ENCODE data around the gene INS. TPM values are rescaled to one million over a fixed set of nuclear protein-coding genes. Genes with fewer than 3 reads are reported as not detected.

INS gene
- total RNA-seq, 6 donors from 2014 or later: 0.67 TPM; not detected in 5

DNA sequence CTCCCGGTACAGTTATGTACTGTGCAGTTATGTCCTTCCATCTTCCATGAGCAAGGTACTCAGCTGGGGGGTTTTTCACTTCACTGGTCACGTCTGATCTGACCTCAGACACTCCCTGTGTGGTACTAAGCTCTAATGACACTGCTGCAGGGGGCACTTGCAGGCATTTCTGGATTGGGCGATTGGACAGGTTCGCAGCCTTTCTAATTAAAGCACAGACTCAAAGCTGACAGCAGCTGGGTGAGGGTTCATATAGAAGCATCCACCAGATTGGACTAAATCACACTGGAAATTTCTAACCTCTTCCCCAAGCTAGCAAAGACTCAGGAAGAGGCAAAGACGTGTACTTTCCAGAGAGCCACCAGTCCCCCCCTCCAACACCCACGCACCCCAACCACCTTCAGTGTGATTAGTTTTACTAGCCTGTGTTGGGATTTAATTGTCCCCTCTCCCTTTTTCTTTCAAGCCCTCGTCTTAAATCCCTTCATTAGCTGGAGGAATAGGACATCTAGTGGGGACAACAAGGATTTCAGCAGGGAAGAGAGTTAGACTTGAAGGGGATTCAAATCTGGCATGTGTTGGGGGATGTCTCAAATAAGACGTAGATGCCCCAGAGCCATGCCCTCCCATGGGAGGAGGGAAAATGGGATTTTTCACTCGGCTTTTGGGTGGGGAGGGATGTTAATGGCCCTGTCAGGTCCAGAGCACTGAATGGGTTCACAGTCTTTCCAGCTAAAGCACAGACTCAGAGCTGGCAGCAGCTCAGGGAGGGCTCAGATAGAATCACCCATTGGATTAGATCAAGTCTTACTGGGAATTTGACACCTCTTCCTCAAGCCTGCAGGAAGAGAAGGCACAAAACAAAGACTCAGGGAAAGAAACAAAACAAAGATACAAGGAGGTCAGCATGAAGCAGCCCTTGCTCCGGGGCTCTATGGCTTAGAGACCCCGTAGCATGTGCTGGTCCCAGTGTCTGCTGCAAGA lies 10.9 kb downstream of the INS start:
- H3K27me3 ChIP-seq: peaks cover 0 to 27% (median 12%) of the 10 kb centered on the region in 4 donors

GRCh38 chr11:2149460-2149859 lies 11.5 kb downstream of the INS start:
- no peaks in the 10 kb centered on the region for H3K9me3 ChIP-seq
- TF ChIP-seq POLR2AphosphoS5 (IDR thresholded peaks at IDR 0.05): no peak
- no peak for TF ChIP-seq POLR2A (IDR thresholded peaks at IDR 0.05)
- TF ChIP-seq CTCF (IDR thresholded peaks at IDR 0.05): no peak
- TF ChIP-seq EP300 (IDR thresholded peaks at IDR 0.05): no peak
- ATAC-seq (ENCODE audit: low FRiP score in 2 of 2): no peak
- H3K4me3 ChIP-seq: no peak overlapping the region
- peaks cover 0 to 34% (median 18%) of the 10 kb centered on the region in 4 donors for H3K27me3 ChIP-seq
- H3K27ac ChIP-seq: no peak overlapping the region
- peak in 1 of 2 donors; percentile 41 for DNase-seq
- H3K36me3 ChIP-seq: no peaks in the 10 kb centered on the region
- WGBS, 2 donors: 52 to 53% methylated on average over 7 to 8 of the region's 8 CpGs
- H3K4me1 ChIP-seq: peaks cover 5 to 9% (median 7%) of the 10 kb centered on the region in 4 donors

More for the DNA sequence above, 10.9 kb downstream of the INS start:
- 24 to 28% methylated on average over 11 of the region's 11 CpGs for WGBS, 2 donors
- no peak for DNase-seq
- Histone ChIP-seq H3K27ac (no peak overlapping the region), H3K9me3 (no peaks in the 10 kb centered on the region), H3K36me3 (no peaks in the 10 kb centered on the region), H3K4me1 (peaks cover 5 to 8% (median 6%) of the 10 kb centered on the region in 4 donors), H3K4me3 (no peak overlapping the region)
- TF ChIP-seq CTCF (IDR thresholded peaks at IDR 0.05): peak in 4 of 6 experiments; percentile 12 to 33 (median 18)
- TF ChIP-seq POLR2AphosphoS5 (IDR thresholded peaks at IDR 0.05): no peak
- ATAC-seq (ENCODE audit: low FRiP score in 2 of 2): no peak

- DNase-seq (no peak), ATAC-seq (ENCODE audit: low FRiP score in 2 of 2) (no peak)
- Histone ChIP-seq H3K4me3 (no peak overlapping the region), H3K27me3 (peaks cover 0 to 42% (median 25%) of the 10 kb centered on the region in 4 donors), H3K36me3 (no peaks in the 10 kb centered on the region), H3K4me1 (peaks cover 14 to 17% (median 16%) of the 10 kb centered on the region in 4 donors), H3K27ac (no peak overlapping the region), H3K9me3 (no peaks in the 10 kb centered on the region)
- TF ChIP-seq EP300 (IDR thresholded peaks at IDR 0.05) (no peak), POLR2A (IDR thresholded peaks at IDR 0.05) (no peak), CTCF (IDR thresholded peaks at IDR 0.05) (no peak)
- whole genome bisulfite sequencing, 2 donors: 43 to 49% methylated on average over 5 of the region's 5 CpGs
Measured at GRCh38 chr11:2148595-2148994, 12.4 kb downstream of the INS start.

DNA sequence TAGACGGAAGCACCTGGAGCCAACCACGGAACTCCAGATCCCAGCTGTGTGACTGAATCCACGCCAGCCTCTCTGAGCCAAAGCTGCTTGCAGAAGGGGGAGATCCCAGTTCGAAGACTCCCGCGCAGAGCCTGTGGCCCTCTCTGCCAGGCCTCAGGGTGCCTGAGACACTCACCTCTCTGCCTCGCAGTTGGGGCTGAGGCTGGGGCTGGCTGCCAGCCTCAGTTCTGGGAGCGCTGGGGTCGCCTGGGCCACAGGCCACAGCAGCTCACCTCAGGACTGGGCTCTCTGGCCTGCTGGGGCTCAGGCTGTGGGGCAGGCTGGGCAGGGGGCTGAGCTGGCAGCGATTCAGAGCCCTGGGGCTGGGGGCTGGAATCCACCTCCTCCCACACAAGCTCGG lies 13.6 kb downstream of the INS start:
- no peak for ATAC-seq (ENCODE audit: low FRiP score in 2 of 2)
- WGBS, 2 donors: 56 to 58% methylated on average over 6 to 8 of the region's 11 CpGs
- Histone ChIP-seq H3K9me3 (no peaks in the 10 kb centered on the region), H3K36me3 (no peaks in the 10 kb centered on the region), H3K4me1 (peaks cover 15 to 20% (median 18%) of the 10 kb centered on the region in 4 donors), H3K4me3 (no peak overlapping the region), H3K27me3 (peaks cover 0 to 52% (median 30%) of the 10 kb centered on the region in 4 donors), H3K27ac (no peak overlapping the region)
- no peak for TF ChIP-seq POLR2A (IDR thresholded peaks at IDR 0.05)
- TF ChIP-seq POLR2AphosphoS5 (IDR thresholded peaks at IDR 0.05): no peak
- TF ChIP-seq CTCF (IDR thresholded peaks at IDR 0.05): no peak
- TF ChIP-seq EP300 (IDR thresholded peaks at IDR 0.05): no peak
- DNase-seq: peak in 1 of 2 donors; percentile 69

All from upper lobe of left lung (tissue), 6 donors.